Peyer's patch (tissue), 4 donors: ENCODE measurements around the gene SCRN1.

Experiments used
- POLR2A ChIP-seq, 2 donors: fragments of 450-650 bp; IDR thresholded peaks; one replicate each; pipeline ENCODE4 v1.5.1; 2017; ENCODE audit warnings: antibody characterized with exemption in 2 of 2, mild to moderate bottlenecking in 2 of 2, moderate library complexity in 2 of 2
- TF ChIP-seq, protein P1 (sequence below), 6 experiments: fragments of 450-650 bp in 4 of 6; fragments of 200-600 bp in 2 of 6; sonication (generic) in 1 of 6; IDR thresholded peaks; one replicate each; pipeline ENCODE4 v1.5.1; 2017 to 2019; ENCODE audit warnings: antibody characterized with exemption in 6 of 6, mild to moderate bottlenecking in 3 of 6, moderate library complexity in 1 of 6

DNA sequence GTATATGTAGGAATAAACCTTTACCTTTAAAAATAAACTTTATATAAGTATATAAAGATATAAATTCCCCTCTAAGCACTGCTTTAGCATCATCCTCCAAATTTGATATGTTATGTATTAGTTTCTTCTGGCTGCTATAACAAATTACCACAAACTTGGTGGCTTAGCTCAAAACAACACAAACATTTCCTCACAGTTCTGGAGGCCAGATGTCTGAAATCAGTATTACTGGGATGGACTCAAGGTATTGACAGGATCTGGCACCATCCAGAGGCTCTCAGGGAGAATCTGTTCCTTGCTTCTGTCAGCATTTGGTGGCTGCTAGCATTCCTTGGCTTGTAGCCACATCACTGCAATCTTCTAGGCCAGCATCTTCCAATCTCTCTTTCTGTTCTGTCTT is 6.7 kb upstream of the SCRN1 start:
- TF ChIP-seq POLR2A (IDR thresholded peaks at IDR 0.05) = no peak
- TF ChIP-seq, protein P1, sequence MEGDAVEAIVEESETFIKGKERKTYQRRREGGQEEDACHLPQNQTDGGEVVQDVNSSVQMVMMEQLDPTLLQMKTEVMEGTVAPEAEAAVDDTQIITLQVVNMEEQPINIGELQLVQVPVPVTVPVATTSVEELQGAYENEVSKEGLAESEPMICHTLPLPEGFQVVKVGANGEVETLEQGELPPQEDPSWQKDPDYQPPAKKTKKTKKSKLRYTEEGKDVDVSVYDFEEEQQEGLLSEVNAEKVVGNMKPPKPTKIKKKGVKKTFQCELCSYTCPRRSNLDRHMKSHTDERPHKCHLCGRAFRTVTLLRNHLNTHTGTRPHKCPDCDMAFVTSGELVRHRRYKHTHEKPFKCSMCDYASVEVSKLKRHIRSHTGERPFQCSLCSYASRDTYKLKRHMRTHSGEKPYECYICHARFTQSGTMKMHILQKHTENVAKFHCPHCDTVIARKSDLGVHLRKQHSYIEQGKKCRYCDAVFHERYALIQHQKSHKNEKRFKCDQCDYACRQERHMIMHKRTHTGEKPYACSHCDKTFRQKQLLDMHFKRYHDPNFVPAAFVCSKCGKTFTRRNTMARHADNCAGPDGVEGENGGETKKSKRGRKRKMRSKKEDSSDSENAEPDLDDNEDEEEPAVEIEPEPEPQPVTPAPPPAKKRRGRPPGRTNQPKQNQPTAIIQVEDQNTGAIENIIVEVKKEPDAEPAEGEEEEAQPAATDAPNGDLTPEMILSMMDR (IDR thresholded peaks at IDR 0.05) = no peak
